Measurements from ENCODE around the gene DIAPH3.

- no peak for TF ChIP-seq CTCF (IDR thresholded peaks at IDR 0.05; ENCODE audit: low read depth, low read length, poor library complexity, severe bottlenecking)
- no peak for TF ChIP-seq EZH2phosphoT487 (IDR thresholded peaks at IDR 0.05; ENCODE audit: borderline replicate concordance, low read length)
Measured at GRCh38 chr13:60120617-60121336, 43.0 kb downstream of the DIAPH3 start.

Measured in DOHH2 (cell line).